C4-2B (cell line): ENCODE data around the gene LITAF.

Experiments
- ZFX ChIP-seq: fragments of 450-650 bp; IDR thresholded peaks from 2 replicates; pipeline ENCODE4 v1.6.1; 2017
- TF ChIP-seq, protein P1 (sequence below): fragments of 450-650 bp; conservative IDR thresholded peaks from 2 replicates; pipeline ENCODE4 v1.5.1; 2017; ENCODE audit warnings: mild to moderate bottlenecking

DNA sequence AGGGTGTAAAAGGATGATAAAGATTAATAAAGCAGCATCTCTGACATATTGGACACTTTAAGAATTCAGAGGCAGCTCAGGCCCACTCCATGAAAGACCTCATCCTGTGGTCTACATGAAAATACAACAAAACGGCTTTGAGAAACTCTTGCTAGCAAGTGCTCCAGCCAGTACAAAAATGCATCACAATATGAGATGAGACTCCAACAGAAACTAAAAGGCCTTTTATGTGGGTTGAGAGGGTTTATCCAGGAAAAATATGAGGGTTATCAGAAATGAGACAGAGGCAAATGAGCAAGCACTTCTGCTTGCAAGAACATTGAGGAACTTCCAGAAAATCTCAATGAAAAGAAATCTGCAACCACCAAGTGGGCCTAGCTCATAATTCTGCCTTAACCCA lies 65.7 kb downstream of the LITAF start:
- TF ChIP-seq, protein P1, sequence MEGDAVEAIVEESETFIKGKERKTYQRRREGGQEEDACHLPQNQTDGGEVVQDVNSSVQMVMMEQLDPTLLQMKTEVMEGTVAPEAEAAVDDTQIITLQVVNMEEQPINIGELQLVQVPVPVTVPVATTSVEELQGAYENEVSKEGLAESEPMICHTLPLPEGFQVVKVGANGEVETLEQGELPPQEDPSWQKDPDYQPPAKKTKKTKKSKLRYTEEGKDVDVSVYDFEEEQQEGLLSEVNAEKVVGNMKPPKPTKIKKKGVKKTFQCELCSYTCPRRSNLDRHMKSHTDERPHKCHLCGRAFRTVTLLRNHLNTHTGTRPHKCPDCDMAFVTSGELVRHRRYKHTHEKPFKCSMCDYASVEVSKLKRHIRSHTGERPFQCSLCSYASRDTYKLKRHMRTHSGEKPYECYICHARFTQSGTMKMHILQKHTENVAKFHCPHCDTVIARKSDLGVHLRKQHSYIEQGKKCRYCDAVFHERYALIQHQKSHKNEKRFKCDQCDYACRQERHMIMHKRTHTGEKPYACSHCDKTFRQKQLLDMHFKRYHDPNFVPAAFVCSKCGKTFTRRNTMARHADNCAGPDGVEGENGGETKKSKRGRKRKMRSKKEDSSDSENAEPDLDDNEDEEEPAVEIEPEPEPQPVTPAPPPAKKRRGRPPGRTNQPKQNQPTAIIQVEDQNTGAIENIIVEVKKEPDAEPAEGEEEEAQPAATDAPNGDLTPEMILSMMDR = no peak
- no peak for TF ChIP-seq ZFX
